HFF-Myc (cell line): Measurements from ENCODE around the gene CLDN9.

ENCODE experiments used
- DNase-seq: peaks from one replicate; pipeline ENCODE4 v3.0.0-alpha.2; 2011; ENCODE audit warnings: low read depth; ENCODE audit errors: extremely low read depth
- H3K4me3 ChIP-seq: replicated peaks from 2 replicates; pipeline ENCODE4 v1.5.1; 2011; ENCODE audit warnings: low read depth, mild to moderate bottlenecking, control low read depth, low read length
- TF ChIP-seq, protein P1 (sequence below): IDR thresholded peaks from 2 replicates; pipeline ENCODE4 v1.5.1; 2012; ENCODE audit warnings: mild to moderate bottlenecking, low read depth, low read length, control low read depth; ENCODE audit errors: missing control alignments

CLDN9 gene

DNA sequence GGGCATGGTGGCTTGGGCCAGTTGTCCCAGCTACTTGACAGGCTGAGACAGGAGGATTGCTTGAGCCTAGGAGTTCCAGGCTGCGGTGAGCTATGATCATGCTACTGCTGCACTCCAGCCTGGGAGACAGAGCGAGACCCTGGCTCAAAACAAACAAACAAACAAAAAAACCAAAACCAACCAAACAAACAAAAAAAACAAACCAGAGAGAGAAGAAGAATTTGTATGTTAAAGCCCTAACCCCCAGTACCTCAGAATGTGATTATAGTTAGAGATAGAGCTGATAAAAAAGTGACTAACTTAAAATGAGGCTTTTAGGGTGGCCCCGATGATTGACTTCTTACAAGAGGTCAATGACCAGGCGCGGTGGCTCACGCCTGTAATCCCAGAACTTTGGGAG lies 32.0 kb downstream of the CLDN9 start:
- no peak for DNase-seq
- H3K4me3 ChIP-seq = no peak overlapping the region
- TF ChIP-seq, protein P1, sequence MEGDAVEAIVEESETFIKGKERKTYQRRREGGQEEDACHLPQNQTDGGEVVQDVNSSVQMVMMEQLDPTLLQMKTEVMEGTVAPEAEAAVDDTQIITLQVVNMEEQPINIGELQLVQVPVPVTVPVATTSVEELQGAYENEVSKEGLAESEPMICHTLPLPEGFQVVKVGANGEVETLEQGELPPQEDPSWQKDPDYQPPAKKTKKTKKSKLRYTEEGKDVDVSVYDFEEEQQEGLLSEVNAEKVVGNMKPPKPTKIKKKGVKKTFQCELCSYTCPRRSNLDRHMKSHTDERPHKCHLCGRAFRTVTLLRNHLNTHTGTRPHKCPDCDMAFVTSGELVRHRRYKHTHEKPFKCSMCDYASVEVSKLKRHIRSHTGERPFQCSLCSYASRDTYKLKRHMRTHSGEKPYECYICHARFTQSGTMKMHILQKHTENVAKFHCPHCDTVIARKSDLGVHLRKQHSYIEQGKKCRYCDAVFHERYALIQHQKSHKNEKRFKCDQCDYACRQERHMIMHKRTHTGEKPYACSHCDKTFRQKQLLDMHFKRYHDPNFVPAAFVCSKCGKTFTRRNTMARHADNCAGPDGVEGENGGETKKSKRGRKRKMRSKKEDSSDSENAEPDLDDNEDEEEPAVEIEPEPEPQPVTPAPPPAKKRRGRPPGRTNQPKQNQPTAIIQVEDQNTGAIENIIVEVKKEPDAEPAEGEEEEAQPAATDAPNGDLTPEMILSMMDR = no peak

DNA sequence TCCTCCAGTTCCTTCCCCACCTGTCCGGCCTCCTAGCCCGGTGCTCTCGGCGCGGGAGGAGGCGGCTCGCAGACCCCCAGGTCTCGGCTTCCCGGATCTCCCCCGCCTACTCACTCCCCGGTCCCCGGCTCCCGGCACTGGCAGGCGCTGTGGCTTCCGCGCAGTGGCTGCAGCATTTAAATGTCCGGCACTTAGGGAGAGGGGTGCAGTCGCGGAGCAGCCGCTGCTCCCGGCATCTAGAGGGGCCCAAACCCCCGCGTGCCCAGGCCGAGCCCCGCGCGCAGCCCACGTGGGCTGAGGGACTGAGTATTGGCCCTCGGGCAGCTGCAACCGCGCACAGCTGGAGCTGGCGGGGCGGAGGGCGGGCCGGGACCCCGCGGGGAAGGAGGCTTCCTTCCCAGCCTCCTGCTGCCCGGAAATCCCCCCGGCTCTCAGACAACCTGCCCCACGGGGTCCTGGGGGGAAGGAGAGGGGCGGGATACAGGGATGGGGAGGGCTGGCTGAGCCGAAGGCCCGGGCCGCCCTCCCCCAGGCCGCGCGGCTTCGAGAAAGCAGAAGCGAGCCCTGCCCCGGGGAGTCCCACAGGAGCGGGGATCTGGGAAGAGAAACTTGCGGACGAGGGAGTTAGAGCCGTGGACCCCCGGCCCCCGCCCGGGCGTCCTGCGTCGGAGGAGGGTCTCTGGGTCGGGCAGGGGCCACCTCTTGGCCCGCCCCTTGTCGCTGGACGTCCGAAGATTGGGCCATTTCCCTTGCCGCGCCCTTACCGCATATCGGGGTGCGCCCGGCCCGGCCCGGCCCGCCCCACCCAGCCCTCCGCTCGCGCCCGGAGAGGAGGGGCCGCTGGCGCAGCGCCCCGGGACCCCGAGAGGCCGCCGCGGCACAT lies 33.3 kb downstream of the CLDN9 start, which contains the start of gene MMP25:
Gene MMP25 (plus strand): TSS at position 804 of the 883 bp plus-strand sequence. CDS start 357 bp downstream, outside the sequence.
- DNase-seq = no peak
- TF ChIP-seq, protein P1 = no peak
- H3K4me3 ChIP-seq = peak within 1 kb of the TSS; percentile 43

DNA sequence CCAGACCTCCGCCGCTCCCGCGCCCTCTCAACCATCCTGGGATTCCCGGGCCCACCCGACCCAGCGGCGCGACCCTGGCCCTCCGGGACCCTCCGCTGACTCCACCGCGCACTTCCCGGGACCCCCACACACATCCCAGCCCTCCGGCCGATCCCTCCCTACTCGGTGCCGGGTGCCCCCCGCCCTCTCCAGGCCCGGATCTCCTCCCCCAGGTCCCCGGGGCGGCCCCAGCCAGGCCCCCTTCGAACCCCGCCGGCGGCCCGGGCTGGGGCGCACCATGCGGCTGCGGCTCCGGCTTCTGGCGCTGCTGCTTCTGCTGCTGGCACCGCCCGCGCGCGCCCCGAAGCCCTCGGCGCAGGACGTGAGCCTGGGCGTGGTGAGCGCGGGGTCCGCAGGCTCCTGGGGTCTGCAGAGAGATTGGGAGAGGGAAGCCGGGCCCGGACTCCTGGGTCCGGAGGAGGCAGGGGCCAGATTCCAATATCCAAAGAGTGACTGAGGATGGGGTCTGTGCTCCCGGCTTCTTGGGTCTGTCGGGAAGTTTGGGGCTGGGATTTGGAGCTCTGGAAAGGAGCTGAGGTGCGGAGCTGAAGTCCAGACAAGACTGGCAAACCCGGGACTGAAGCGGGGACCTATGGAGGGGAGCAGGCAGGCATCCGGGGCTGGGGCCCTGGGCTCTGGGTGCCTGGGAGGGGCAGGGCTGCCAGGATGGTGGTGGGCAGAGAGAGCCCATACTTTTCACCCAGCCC lies 34.1 kb downstream of the CLDN9 start:
- 0 out of 2 replicates have a peak overlapping the region, but pooled peaks have one; percentile 13 for H3K4me3 ChIP-seq
- TF ChIP-seq, protein P1 = no peak
- no peak for DNase-seq

DNA sequence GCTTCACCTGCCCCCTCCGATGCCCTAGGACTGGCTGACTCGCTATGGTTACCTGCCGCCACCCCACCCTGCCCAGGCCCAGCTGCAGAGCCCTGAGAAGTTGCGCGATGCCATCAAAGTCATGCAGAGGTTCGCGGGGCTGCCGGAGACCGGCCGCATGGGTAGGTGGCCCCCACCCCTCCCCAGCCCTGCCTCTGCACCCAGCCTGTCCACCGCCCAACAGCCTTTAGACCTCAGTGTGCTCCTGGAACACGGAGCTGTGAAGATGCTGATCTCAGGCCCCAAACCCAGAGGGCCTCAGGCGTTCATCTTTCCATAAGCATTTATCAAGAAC lies 34.6 kb downstream of the CLDN9 start:
- no peak overlapping the region for H3K4me3 ChIP-seq
- TF ChIP-seq, protein P1 = no peak
- DNase-seq = no peak

DNA sequence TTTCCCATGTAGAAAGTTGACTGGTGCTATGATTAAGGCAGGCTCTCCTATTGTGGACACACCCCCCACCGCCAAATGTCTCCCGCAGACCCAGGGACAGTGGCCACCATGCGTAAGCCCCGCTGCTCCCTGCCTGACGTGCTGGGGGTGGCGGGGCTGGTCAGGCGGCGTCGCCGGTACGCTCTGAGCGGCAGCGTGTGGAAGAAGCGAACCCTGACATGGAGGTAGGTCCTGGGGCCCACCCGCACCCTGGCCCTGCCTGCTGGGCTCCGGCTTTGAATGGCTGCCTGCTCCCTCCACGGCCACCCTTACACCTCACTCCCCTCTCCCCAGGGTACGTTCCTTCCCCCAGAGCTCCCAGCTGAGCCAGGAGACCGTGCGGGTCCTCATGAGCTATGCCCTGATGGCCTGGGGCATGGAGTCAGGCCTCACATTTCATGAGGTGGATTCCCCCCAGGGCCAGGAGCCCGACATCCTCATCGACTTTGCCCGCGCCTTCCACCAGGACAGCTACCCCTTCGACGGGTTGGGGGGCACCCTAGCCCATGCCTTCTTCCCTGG lies 37.3 kb downstream of the CLDN9 start:
- DNase-seq = no peak
- no peak overlapping the region for H3K4me3 ChIP-seq
- TF ChIP-seq, protein P1 = no peak

DNA sequence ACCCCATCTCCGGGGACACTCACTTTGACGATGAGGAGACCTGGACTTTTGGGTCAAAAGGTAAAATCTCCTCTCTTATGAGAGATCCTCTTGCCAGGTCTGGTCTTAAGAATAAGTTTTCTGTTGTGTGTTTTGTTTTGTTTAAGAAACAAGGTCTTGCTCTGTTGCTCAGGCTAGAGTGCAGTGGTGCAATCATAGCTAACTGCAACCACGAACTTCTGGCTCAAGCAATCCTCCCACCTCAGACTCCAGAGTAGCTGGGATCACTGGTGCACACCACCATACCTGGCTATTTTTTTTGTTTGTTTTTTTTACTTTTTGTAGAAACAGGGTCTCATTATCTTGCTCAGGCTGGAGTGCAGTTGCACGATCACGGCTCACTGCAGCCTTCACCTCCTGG lies 37.8 kb downstream of the CLDN9 start:
- DNase-seq = no peak
- TF ChIP-seq, protein P1 = no peak
- no peak overlapping the region for H3K4me3 ChIP-seq
